ENCODE measurements around the gene ABI3BP. TPM values are rescaled to one million over a fixed set of nuclear protein-coding genes. Genes with fewer than 3 reads are reported as not detected.

ABI3BP gene
- total RNA-seq, 1 experiment from 2014 or later: 0.28 TPM

- no peaks in the 10 kb centered on the region for H3K36me3 Mint-ChIP-seq (ENCODE audit: insufficient read depth in 1 of 3, low read depth in 3 of 3)
- Histone ChIP-seq H4K91ac (ENCODE audit: insufficient read length, low read depth, low read length) (no peak overlapping the region), H4K5ac (ENCODE audit: insufficient read length, low read depth, low read length) (no peak overlapping the region)
These were observed 119.6 kb downstream of the ABI3BP start for GRCh38 chr3:100873611-100874010.

More at GRCh38 chr3:100873611-100874010, 119.6 kb downstream of the ABI3BP start:
- Histone ChIP-seq H3K56ac (ENCODE audit: insufficient read length, low read depth, low read length) (no peak overlapping the region), H4K8ac (replicated peaks; ENCODE audit: insufficient read length, low read depth, low read length) (no peak overlapping the region), H3K9ac (ENCODE audit: extremely low read depth, insufficient read length, low read length) (no peak overlapping the region), H3K4me2 (ENCODE audit: insufficient read depth, insufficient read length, low read length) (no peak overlapping the region), H2BK12ac (ENCODE audit: insufficient read length, low read depth, low read length) (no peak overlapping the region), H3T11ph (ENCODE audit: low read length) (no peak overlapping the region), H2AFZ (ENCODE audit: low read length) (no peak overlapping the region), H3K14ac (ENCODE audit: insufficient read depth, low read length) (no peak overlapping the region), H3K18ac (ENCODE audit: insufficient read length, low read depth, low read length) (no peak overlapping the region), H3K23ac (ENCODE audit: insufficient read length, low read depth, low read length) (no peak overlapping the region), H3K4me1 (ENCODE audit: insufficient read depth, low read length) (no peaks in the 10 kb centered on the region), H3K79me1 (ENCODE audit: insufficient read depth, low read depth, low read length, poor library complexity, severe bottlenecking) (no peaks in the 10 kb centered on the region), H2BK120ac (ENCODE audit: low read depth, low read length, poor library complexity, severe bottlenecking) (no peak overlapping the region), H3K79me2 (ENCODE audit: insufficient read depth, low read length) (no peaks in the 10 kb centered on the region), H3K23me2 (ENCODE audit: insufficient read length, low read depth, low read length, poor library complexity, severe bottlenecking) (no peaks in the 10 kb centered on the region), H2BK20ac (ENCODE audit: low read depth, low read length, poor library complexity, severe bottlenecking) (no peak overlapping the region), H3K9me3 (ENCODE audit: control insufficient read depth, low read depth, low read length) (no peaks in the 10 kb centered on the region), H3K27me3 (ENCODE audit: insufficient read depth, low read length) (no peaks in the 10 kb centered on the region), H2BK15ac (ENCODE audit: low read depth, low read length) (no peak overlapping the region), H3K27ac (ENCODE audit: insufficient read length, low read depth, low read length) (no peak overlapping the region), H2AK5ac (ENCODE audit: insufficient read length, low read length) (no peak overlapping the region), H4K20me1 (ENCODE audit: control insufficient read depth, insufficient read depth, insufficient read length) (no peaks in the 10 kb centered on the region), H2BK5ac (ENCODE audit: insufficient read length, low read length) (no peak overlapping the region), H3K4ac (ENCODE audit: low read depth, low read length) (no peak overlapping the region)
- Mint-ChIP-seq H3K9me3 (no peaks in the 10 kb centered on the region), H3K4me1 (no peaks in the 10 kb centered on the region), H3K27me3 (ENCODE audit: low read depth) (no peaks in the 10 kb centered on the region), H3K27ac (no peak overlapping the region), H3K4me3 (no peak overlapping the region)
- WGBS (ENCODE audit: extremely low coverage, insufficient read length, low lambda C conversion rate): no CpG with 5 or more reads among the region's 3 CpGs
- DNase-seq: no peak
- TF ChIP-seq CTCF (conservative IDR thresholded peaks at IDR 0.05): no peak

All from H9 (cell line).